Nephron (organoid): ENCODE results near the gene CD86.

Experiments used
- H3K27ac Mint-ChIP-seq, 3 experiments: 2 replicates each; pipeline ENCODE4 v1.8.0; 2020; ENCODE audit warnings: mixed read lengths in 3 of 3, mild to moderate bottlenecking in 2 of 3, moderate library complexity in 1 of 3
- H3K27me3 Mint-ChIP-seq: 2 replicates; pipeline ENCODE4 v1.8.0; 2021; ENCODE audit warnings: low read depth, mild to moderate bottlenecking, moderate library complexity, mixed read lengths
- H3K36me3 Mint-ChIP-seq: 2 replicates; pipeline ENCODE4 v1.8.0; 2020; ENCODE audit warnings: low read depth, mixed read lengths
- H3K4me1 Mint-ChIP-seq: 2 replicates; pipeline ENCODE4 v1.8.0; 2020; ENCODE audit warnings: mixed read lengths
- H3K4me3 Mint-ChIP-seq, 3 experiments: 2 replicates each; pipeline ENCODE4 v1.8.0; 2020; ENCODE audit warnings: mild to moderate bottlenecking in 3 of 3, mixed read lengths in 3 of 3, moderate library complexity in 2 of 3
- H3K9me3 Mint-ChIP-seq: 2 replicates; pipeline ENCODE4 v1.8.0; 2020; ENCODE audit warnings: mixed read lengths
- CTCF ChIP-seq, 3 experiments: fragments of 200-600 bp; sonication (generic); IDR thresholded peaks; one replicate each; pipeline ENCODE4 v1.5.0; 2021; ENCODE audit warnings: antibody characterized with exemption in 3 of 3; ENCODE audit not compliant: unreplicated experiment in 3 of 3

CD86 gene

DNA sequence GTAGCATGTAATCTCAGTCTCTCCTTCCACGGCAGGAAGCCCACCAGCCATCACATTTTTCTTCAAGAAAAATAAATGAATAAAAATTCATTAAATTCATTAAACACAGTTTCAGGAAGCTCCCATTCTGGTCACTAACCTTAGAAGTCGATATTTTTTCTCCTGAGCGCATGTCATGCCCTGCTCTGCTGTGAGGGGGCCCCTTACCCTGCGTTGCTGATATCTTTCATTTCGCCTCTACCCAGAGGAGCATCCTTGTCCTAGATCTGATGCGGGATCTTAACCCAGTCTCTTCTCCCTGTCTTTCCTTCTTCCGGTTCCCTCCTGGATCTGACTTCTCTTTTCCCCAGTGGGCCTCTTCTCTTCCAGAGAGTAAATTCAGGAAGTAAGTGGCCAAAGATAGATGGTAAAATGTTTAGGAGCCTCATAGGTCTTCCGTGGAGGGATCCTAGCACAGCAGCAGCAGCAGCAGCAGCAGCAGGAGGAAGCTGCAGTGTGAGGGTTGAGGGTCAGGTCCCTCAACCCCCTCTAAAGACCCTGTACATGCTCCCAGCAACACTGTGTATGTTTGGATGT, 31.7 kb upstream of the CD86 start:
- H3K27ac Mint-ChIP-seq, result no peak overlapping the region
- no peak for TF ChIP-seq CTCF (IDR thresholded peaks at IDR 0.05; ENCODE audit: unreplicated experiment in 3 of 3)
- H3K27me3 Mint-ChIP-seq, result peaks cover 21% of the 10 kb centered on the region
- peak overlapping the region in 2 of 3 experiments; percentile 51 to 67 for H3K4me3 Mint-ChIP-seq
- H3K36me3 Mint-ChIP-seq, result no peaks in the 10 kb centered on the region
- H3K9me3 Mint-ChIP-seq, result no peaks in the 10 kb centered on the region
- no peaks in the 10 kb centered on the region for H3K4me1 Mint-ChIP-seq

GRCh38 chr3:122024800-122025199, 30.4 kb upstream of the CD86 start:
- peaks cover 18% of the 10 kb centered on the region for H3K27me3 Mint-ChIP-seq
- no peak overlapping the region for H3K27ac Mint-ChIP-seq
- H3K36me3 Mint-ChIP-seq, result no peaks in the 10 kb centered on the region
- no peak for TF ChIP-seq CTCF (IDR thresholded peaks at IDR 0.05; ENCODE audit: unreplicated experiment in 3 of 3)
- no peaks in the 10 kb centered on the region for H3K9me3 Mint-ChIP-seq
- no peaks in the 10 kb centered on the region for H3K4me1 Mint-ChIP-seq
- no peak overlapping the region for H3K4me3 Mint-ChIP-seq

GRCh38 chr3:122025296-122025695, 29.9 kb upstream of the CD86 start:
- Mint-ChIP-seq H3K4me1 (no peaks in the 10 kb centered on the region), H3K27me3 (peaks cover 17% of the 10 kb centered on the region), H3K27ac (no peak overlapping the region), H3K9me3 (no peaks in the 10 kb centered on the region), H3K4me3 (no peak overlapping the region), H3K36me3 (no peaks in the 10 kb centered on the region)
- no peak for TF ChIP-seq CTCF (IDR thresholded peaks at IDR 0.05; ENCODE audit: unreplicated experiment in 3 of 3)

DNA sequence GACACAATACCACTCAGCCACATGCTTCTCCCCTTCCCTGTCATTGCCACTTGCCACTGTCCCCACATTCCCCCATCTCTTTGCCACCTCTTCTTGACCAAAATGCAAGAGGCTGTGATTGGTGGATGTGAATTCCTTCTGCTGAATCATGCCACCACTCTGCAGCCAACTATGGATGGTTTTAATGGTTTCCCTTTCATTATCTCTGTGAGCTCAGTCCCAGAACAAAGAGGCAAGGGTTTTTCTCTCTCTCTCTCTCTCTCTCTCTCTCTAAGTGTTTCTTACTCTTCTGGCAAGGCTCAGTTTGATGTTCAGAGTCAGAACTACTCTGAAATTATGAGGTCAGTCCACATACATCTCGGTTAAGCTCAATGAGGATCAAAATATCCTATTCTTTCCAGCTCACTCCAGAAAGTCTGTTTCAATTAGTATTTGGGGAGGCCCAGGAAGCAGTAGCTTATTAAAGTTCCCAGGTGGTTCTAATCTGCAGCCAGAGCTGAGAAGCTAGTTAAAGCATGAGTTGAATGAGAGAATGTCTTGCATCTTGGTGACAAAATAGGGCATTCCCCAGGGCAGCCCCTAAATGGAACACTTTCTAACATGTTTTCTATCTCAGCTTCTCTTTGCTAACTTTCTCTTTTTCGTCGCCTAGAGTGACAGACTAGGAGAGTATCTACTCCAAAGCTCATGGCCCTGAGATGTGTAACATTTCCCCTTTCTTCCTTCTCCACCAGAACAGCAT, 24.6 kb upstream of the CD86 start:
- H3K36me3 Mint-ChIP-seq, result no peaks in the 10 kb centered on the region
- no peak for TF ChIP-seq CTCF (IDR thresholded peaks at IDR 0.05; ENCODE audit: unreplicated experiment in 3 of 3)
- no peak overlapping the region for H3K4me3 Mint-ChIP-seq
- H3K9me3 Mint-ChIP-seq, result peaks cover 11% of the 10 kb centered on the region
- H3K27me3 Mint-ChIP-seq, result no peaks in the 10 kb centered on the region
- no peak overlapping the region for H3K27ac Mint-ChIP-seq
- H3K4me1 Mint-ChIP-seq, result no peaks in the 10 kb centered on the region

DNA sequence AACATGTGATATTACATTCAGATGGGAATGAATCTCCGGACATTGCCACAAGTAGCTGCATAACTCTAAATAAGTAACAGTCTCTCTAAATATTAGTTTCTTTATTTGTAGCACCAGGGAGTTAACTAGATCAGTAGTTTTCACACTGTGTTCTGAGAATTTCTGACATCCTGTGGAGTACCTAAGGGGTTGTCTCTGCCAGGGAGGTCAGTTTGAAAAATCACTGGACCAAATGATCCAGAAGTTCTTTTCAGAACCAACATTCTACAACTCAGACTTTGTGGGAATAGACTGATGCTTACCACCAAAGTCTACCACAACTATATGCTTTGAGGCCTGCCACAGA, 24.1 kb upstream of the CD86 start:
- no peak overlapping the region for H3K27ac Mint-ChIP-seq
- no peak overlapping the region for H3K4me3 Mint-ChIP-seq
- peaks cover 3% of the 10 kb centered on the region for H3K36me3 Mint-ChIP-seq
- no peak for TF ChIP-seq CTCF (IDR thresholded peaks at IDR 0.05; ENCODE audit: unreplicated experiment in 3 of 3)
- H3K27me3 Mint-ChIP-seq, result no peaks in the 10 kb centered on the region
- H3K9me3 Mint-ChIP-seq, result peaks cover 17% of the 10 kb centered on the region
- H3K4me1 Mint-ChIP-seq, result no peaks in the 10 kb centered on the region

- Mint-ChIP-seq H3K27me3 (no peaks in the 10 kb centered on the region), H3K4me3 (no peak overlapping the region), H3K4me1 (no peaks in the 10 kb centered on the region), H3K27ac (no peak overlapping the region), H3K9me3 (peaks cover 24% of the 10 kb centered on the region), H3K36me3 (peaks cover 3% of the 10 kb centered on the region)
- TF ChIP-seq CTCF (IDR thresholded peaks at IDR 0.05; ENCODE audit: unreplicated experiment in 3 of 3), result no peak
These were observed 22.6 kb upstream of the CD86 start for GRCh38 chr3:122032531-122032930.
